Amygdala (tissue), 56 donors: ENCODE measurements around the gene XYLT1.

Source experiments
- DNase-seq, 56 donors: peaks; one replicate each; lab custom pipeline; 2025; lab: John Stamatoyannopoulos, UW

XYLT1 gene

GRCh38 chr16:17379121-17379571 lies 91.6 kb downstream of the XYLT1 start:
- peak in 2 of 56 donors; percentile 15 to 19 for DNase-seq

DNA sequence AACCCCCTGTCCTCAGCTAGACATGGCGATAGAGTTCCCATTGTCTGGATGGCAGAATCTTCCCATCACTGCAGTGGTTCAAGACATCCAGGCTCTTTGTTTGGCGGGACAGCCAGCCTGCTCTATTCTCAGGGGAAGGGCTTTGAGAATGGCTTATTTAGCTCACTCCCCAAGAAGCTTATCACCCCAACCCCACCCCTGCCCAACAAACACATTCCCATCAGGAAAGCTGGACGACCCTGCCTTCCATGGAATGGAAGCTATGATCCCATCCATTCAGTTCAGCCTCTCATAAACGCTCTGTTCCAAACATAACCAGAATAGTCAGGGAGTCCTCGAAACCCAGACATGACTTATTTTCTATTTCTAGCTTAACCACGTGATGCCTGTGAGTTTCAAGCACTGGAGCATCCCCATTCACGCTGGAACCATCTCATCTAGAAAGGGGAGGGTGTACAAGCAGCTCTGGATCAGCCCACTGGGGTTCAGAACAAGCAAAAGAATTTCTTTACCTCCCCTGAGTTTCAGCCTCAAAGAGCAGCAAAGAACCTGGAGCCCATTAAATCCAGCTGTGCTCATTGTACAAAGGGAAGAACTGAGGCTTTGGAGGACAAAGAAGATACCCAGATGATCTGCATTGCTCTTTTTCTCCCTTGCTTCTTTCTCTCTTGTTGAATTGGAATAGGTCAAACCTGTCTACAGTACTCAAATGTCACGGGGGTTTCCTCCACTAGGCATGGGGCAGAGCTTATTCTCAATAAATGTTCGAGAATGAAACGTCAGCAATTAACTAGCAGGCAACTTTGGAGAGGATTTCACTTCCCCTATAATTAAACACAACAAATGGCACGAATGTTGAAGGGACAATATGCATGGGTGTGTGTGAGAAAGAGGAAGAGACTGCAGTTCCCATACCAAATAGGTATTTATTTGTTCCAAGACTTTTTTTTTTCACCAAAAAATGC lies 93.1 kb downstream of the XYLT1 start:
- peak in 5 of 56 donors; percentile 5 to 30 (median 20) for DNase-seq

DNA sequence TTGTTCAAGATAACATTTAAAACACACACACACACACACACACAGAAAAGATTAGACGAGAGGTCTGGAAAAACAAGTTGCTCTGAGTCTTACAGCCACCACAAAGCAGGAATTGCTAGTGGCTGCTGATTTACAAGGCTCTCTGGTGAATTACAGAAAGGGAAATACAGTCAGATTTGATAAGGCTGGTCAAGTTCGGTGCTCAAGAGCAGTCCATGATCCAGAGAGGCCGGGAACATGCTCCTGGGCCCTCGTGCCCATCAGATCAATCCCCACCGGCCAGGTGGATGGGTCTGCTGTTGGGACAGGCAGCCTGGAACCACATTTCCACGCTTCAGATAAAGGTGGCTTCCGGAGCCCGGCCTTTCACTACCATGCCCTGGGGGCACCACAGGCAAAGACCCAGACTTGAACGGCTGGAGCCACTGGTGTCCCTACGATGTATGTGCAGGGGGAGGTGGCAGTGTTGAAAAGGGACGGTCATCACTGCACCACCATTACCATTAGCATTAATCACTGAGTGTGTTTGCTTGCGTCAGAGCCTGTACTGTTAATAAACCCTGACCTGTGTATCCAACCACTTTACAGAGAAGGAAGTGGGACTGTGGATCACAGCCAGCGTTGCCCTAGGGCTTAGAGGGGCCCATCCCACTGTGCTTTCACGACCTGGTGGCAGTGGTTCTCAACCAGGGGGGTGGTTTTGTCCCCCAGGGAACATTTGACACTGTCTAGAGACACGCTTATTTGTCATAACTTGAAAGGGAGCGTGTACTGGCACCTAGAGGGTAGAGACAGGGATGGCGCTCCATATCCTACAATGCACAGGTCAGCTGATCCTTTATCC lies 95.1 kb downstream of the XYLT1 start:
- DNase-seq: no peak

- DNase-seq: no peak
These were observed 96.0 kb downstream of the XYLT1 start for GRCh38 chr16:17374668-17375255.

DNA sequence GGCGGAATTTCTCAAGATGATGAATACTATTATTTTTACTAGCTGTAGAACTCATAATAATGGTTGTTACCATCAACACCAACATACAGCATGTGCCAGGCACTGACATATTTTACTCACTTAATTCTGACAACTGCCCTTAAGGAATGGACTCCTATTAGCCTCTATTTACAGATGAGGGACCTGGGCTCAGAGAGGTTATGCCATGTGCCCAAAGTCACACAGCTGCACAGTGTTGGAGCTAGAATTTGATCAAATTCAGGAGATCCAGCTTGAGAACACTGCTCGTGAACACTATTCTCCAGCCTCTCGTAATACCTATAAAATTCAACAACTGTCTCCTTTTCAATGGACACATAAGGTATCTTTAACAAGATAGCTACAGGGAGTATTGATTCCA lies 97.2 kb downstream of the XYLT1 start:
- DNase-seq: no peak

DNA sequence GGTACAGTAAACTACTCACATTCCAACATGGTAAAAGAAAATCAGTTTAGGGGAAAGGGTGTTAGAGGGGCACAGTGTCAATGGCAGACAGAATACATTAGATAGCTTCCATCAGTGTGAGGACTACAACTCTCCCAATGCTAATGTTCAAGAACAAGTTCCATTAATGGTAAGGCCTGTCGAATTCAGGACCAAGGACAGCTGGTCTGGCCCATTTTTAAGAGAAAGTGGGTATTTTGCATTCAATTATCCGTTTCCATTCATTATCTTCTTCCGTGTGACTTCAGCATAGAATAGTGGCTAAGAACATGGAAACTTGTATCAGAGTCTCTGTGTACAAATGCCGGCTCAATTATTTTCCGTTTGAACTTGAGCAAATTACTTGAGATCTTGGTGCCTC lies 98.4 kb downstream of the XYLT1 start:
- DNase-seq: no peak

DNA sequence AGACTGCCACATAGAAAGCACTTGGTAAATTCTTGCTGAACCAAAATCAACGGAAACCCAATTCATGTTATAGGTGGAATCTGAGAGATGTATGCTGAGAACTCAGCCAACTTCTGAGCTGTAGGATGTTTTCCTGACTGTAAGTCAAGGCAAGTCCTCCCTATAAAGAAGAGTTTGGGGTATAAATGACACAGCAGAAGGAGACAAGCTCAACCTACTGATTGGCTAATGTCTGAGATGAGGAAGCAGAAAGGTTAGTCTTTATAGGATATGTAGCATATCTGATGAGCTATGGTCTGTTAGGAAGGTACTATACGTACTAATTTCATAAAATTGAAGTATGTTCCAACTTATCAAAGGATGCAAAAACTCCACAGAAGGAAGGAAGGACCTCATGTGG lies 99.5 kb downstream of the XYLT1 start:
- DNase-seq: no peak

- no peak for DNase-seq
These were observed 100.0 kb downstream of the XYLT1 start for GRCh38 chr16:17370731-17371285.

GRCh38 chr16:17370223-17370707 lies 100.5 kb downstream of the XYLT1 start:
- peak in 9 of 56 donors; percentile 11 to 55 (median 36) for DNase-seq

GRCh38 chr16:17369421-17370222 lies 101.1 kb downstream of the XYLT1 start:
- DNase-seq: peak in 32 of 56 donors; percentile 6 to 67 (median 29)

DNA sequence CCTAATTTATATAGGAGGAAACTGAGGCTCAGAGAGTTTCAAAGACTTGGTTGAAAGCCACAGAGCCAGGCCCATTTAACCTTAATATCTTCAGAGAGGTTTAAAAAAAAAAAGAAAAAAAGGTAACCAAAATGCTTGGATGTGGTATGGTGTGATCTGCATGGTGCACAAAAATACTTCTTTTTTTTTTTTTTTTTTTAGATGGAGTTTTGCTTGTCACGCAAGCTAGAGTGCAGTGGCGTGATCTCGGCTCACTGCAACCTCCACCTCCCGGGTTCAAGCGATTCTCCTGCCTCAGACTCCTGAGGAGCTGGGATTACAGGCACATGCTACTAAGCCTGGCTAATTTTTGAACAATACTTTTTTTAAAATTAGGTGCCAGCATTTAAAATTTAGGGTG lies 101.8 kb downstream of the XYLT1 start:
- no peak for DNase-seq

DNA sequence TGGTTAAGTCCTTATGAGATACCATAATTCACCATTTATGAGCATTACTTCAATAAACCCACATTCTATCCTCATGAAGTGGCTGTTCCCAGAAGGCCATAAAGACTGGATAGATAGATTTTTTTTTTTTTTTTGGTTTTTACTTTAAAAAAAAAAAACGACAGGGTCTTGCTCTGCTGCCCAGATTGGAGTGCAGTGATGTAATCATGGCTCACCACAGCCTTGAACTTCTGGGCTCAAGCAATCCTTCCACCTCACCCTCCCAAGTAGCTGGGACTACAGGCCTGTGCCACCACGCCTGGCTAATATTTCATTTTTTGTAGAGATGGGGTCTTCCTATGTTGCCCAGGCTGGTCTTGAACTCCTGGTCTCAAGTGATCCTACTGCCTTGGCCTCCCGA lies 102.3 kb downstream of the XYLT1 start:
- no peak for DNase-seq

GRCh38 chr16:17367923-17368322 lies 102.8 kb downstream of the XYLT1 start:
- DNase-seq: peak in 7 of 56 donors; percentile 8 to 25 (median 14)

GRCh38 chr16:17367036-17367435 lies 103.7 kb downstream of the XYLT1 start:
- no peak for DNase-seq

DNA sequence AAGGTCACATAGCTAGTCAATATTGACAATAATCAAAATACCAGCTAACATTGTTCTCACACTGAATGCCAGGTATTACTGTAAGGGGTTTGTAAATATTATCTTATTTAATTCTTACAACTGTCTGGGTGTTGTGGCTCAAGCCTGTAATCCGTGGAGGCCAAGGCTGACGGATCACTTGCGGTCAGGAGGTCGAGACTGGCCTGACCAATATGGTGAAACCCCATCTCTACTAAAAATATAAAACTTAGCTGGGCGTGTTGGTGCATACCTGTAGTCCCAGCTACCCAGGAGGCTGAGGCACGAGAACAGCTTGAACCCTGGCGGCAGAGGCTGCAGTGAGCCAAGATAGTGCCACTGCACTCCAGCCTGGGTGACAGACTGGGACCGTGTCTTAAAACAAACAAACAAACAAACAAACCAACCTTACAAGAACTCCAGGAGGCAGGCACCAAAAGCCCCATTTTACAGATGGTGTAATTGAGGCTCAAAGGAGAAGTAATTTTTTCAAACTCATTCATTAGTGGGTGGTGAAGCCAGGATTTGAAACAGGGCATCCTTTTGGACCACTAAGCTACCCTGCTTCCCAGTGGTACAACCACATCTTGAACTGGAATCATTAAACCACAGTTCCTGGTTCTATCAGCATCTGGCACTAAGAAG lies 104.3 kb downstream of the XYLT1 start:
- no peak for DNase-seq

DNA sequence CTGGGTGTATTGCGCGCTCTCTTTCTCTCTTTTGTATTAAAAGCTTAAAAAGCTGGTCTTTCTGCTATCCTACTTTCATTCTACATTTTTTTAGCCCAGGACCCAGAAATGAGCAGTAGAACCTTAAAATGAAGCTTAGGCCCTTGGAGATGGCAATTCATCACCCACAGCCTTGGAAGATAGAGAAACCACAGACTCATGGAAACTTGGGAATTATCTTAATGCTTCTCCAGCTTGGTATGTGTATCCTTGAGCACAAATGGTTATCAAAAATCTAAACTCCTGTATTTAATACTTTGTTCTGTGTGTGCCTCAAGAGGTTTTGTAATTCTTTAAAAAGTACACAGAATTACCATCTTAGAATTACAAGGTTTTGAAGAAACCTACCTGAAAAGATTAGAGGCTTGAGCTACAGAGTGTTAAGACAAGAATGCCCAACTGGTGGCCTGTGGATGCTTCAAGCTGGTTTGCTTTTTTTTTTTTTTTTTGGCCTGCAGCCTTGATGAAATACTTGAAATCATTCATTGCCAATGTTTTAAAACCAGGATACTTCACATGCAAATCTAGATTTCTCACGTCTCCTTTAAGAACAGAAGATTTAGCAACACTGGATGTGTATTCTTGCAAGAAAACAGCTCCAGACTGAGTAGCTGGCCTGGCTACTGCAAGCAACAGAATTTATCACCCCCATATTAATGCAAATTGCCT lies 105.0 kb downstream of the XYLT1 start:
- no peak for DNase-seq

GRCh38 chr16:17365211-17365541 lies 105.6 kb downstream of the XYLT1 start:
- DNase-seq: no peak
